GM12878 (cell line): Measurements from ENCODE around the gene MAGI2. TPM values are rescaled to one million over a fixed set of nuclear protein-coding genes. Genes with fewer than 3 reads are reported as not detected.

Source experiments
- ATAC-seq: fragments of 200-7000 bp; cut with Tn5 transposase; 3 replicates; pipeline ENCODE4 v1.9.1; 2020; ENCODE audit warnings: mild to moderate bottlenecking, moderate library complexity
- BruUV-seq: library from RNA; stranded (reverse); fragments of 400-500 nt; replicated peaks from 2 replicates; lab custom pipeline; 2021; lab: Mats Ljungman, UMichigan
- CTCF ChIA-PET: fragments of 300-600 bp; sonication (Branson Sonifier 250); formaldehyde crosslinking; extraction: SDS; loops from one replicate; lab custom pipeline; 2021; ENCODE audit warnings: inconsistent platforms; lab: Yijun Ruan, JAX
- POLR2A ChIA-PET: fragments of 350-600 bp; formaldehyde crosslinking; extraction: SDS; loops from one replicate; lab custom pipeline; 2021; ENCODE audit warnings: inconsistent platforms; lab: Charles Lee
- RAD21 ChIA-PET: fragments of 300-600 bp; sonication (Branson Sonifier 250); formaldehyde crosslinking; loops from one replicate; lab custom pipeline; 2023; ENCODE audit warnings: antibody characterized with exemption; ENCODE audit not compliant: unreplicated experiment; lab: Charles Lee
- SMC1A ChIA-PET: fragments of 300-600 bp; sonication (Branson Sonifier 250); formaldehyde crosslinking; loops from one replicate; lab custom pipeline; 2023; ENCODE audit not compliant: unreplicated experiment, uncharacterized antibody; lab: Charles Lee
- DNase-seq: peaks from one replicate; pipeline ENCODE4 v3.0.0-alpha.2; 2011; ENCODE audit warnings: low read depth, low spot score
- FAIRE-seq: peaks from 3 replicates; lab custom pipeline; 2011; peaks lifted over from hg19 to GRCh38; lab: Jason Lieb, UNC
- H2AFZ ChIP-seq: 2 replicates; pipeline ENCODE4 v1.6.0; 2011; ENCODE audit warnings: low read depth, low read length, control low read depth; ENCODE audit not compliant: control insufficient read depth
- H3K27ac ChIP-seq: 2 replicates; pipeline ENCODE4 v1.5.1; 2011; ENCODE audit warnings: control low read depth; ENCODE audit not compliant: control insufficient read depth, insufficient read depth
- H3K27me3 ChIP-seq, 2 experiments: replicated peaks in 1 of 2; 2 replicates each; pipeline versions ENCODE4 v1.6.0 to v1.6.1; 2011; ENCODE audit warnings: low read length in 1 of 2; ENCODE audit not compliant: control insufficient read depth in 2 of 2, insufficient read depth in 2 of 2
- H3K36me3 ChIP-seq, 2 experiments: 2 replicates each; pipeline ENCODE4 v1.5.1; 2011; ENCODE audit warnings: low read length in 1 of 2; ENCODE audit not compliant: control insufficient read depth in 2 of 2, insufficient read depth in 2 of 2
- H3K4me1 ChIP-seq: 2 replicates; pipeline ENCODE4 v1.6.1; 2011; ENCODE audit warnings: mild to moderate bottlenecking, low read length, moderate library complexity, mixed read lengths; ENCODE audit not compliant: control insufficient read depth, insufficient read depth
- H3K4me2 ChIP-seq: 2 replicates; pipeline ENCODE4 v1.6.0; 2011; ENCODE audit warnings: control low read depth; ENCODE audit not compliant: control insufficient read depth, insufficient read depth
- H3K4me3 ChIP-seq: fragments of 200-600 bp; sonication (generic); 2 replicates; pipeline ENCODE4 v1.5.1; 2016
- H3K79me2 ChIP-seq: 2 replicates; pipeline ENCODE4 v1.6.0; 2011; ENCODE audit warnings: low read length; ENCODE audit not compliant: control insufficient read depth, insufficient read depth
- H3K9ac ChIP-seq: 2 replicates; pipeline ENCODE4 v1.8.0; 2011; ENCODE audit warnings: low read length, control low read depth, mixed read lengths; ENCODE audit not compliant: control insufficient read depth, insufficient read depth
- H3K9me3 ChIP-seq: replicated peaks from 3 replicates; pipeline ENCODE4 v1.5.1; 2011; ENCODE audit warnings: mild to moderate bottlenecking, low read length; ENCODE audit not compliant: control insufficient read depth, insufficient read depth
- H4K20me1 ChIP-seq: 2 replicates; pipeline ENCODE4 v1.6.0; 2011; ENCODE audit not compliant: control insufficient read depth, insufficient read depth
- CHD4 ChIP-seq: fragments of 200-600 bp; sonication (generic); IDR thresholded peaks from 2 replicates; pipeline ENCODE4 v1.6.1; 2016; ENCODE audit warnings: mild to moderate bottlenecking
- NBN ChIP-seq: fragments of 450-650 bp; IDR thresholded peaks from 2 replicates; pipeline ENCODE4 v1.6.1; 2016
- PAX5 ChIP-seq: IDR thresholded peaks from 2 replicates; pipeline ENCODE4 v1.6.1; 2011; ENCODE audit warnings: low read depth, low read length, borderline replicate concordance
- PAX8 ChIP-seq: fragments of 450-650 bp; IDR thresholded peaks from 2 replicates; pipeline ENCODE4 v1.6.1; 2017; ENCODE audit warnings: mild to moderate bottlenecking, moderate library complexity
- RELA ChIP-seq: fragments of 450-650 bp; IDR thresholded peaks from 2 replicates; pipeline ENCODE4 v1.8.0; 2014; ENCODE audit warnings: borderline replicate concordance; ENCODE audit not compliant: partially characterized antibody
- STAT1 ChIP-seq: fragments of 450-650 bp; conservative IDR thresholded peaks from 2 replicates; pipeline ENCODE4 v1.6.1; 2014; ENCODE audit warnings: antibody characterized with exemption, mild to moderate bottlenecking
- ZNF24 ChIP-seq: fragments of 450-650 bp; IDR thresholded peaks from 2 replicates; pipeline ENCODE4 v1.6.1; 2017; ENCODE audit warnings: antibody characterized with exemption, mild to moderate bottlenecking
- WGBS: methylation state at CpG from one replicate; pipeline ENCODE4 v1.1.6; 2016; ENCODE audit warnings: low lambda C conversion rate; ENCODE audit not compliant: insufficient replicate concordance, insufficient coverage; ENCODE audit errors: missing lambda C conversion rate; 5-methylcytosine and 5-hydroxymethylcytosine counted together
- in situ Hi-C: fragments of 300-500 bp; cut with MboI; formaldehyde crosslinking; loops from 9 replicates; pipeline ENCODE4 v1.14.3; 2018; ENCODE audit warnings: mixed read lengths
- intact Hi-C: fragments of 100-400 bp; cut with micrococcal nuclease; formaldehyde crosslinking; loops from one replicate; pipeline ENCODE4 v1.14.2; 2022; ENCODE audit not compliant: unreplicated experiment
- polyA plus RNA-seq, 11 experiments: library from polyadenylated mRNA; depleted of rRNA in 4 of 11; unstranded in 6 of 11; stranded (reverse) in 5 of 11; fragments of >200 nt; fragmentation: Nextera tagmentation in 4 of 11; fragmentation: Illumina TruSeq in 1 of 11; extraction: Ambion mirVana in 4 of 11; extraction: Trizol in 1 of 11; gene quantifications; 1 replicate in 1 of 11; 2 replicates in 10 of 11; pipeline versions ENCODE4 v1.2.1 to v1.2.3, GENCODE V29; 2011 to 2016; ENCODE audit warnings: inconsistent platforms in 2 of 11, missing spikeins in 2 of 11, low read depth in 1 of 11
- total RNA-seq, 4 experiments: library from RNA; depleted of rRNA in 3 of 4; stranded (reverse); fragments of >200 nt in 3 of 4; fragmentation: Illumina TruSeq in 1 of 4; extraction: Trizol in 1 of 4; gene quantifications; 2 replicates each; pipeline versions ENCODE4 v1.2.1 to v1.2.3, GENCODE V29; 2013 to 2021
- TF ChIP-seq, protein P1 (sequence below): fragments of 450-650 bp; IDR thresholded peaks from 2 replicates; pipeline ENCODE4 v1.6.1; 2017; ENCODE audit warnings: mild to moderate bottlenecking
- TF ChIP-seq, protein P2 (sequence below): IDR thresholded peaks from 2 replicates; pipeline ENCODE4 v1.6.1; 2011; ENCODE audit warnings: low read depth, low read length, improper control_type of control experiment, borderline replicate concordance

The MAGI2 gene
- total and polyA plus RNA-seq, 10 of the 15 experiments (the other 5 are each of a cell fraction or from before 2014, with no cell fraction given), result 0.01 to 0.31 (median 0.05) TPM; not detected in 2

DNA sequence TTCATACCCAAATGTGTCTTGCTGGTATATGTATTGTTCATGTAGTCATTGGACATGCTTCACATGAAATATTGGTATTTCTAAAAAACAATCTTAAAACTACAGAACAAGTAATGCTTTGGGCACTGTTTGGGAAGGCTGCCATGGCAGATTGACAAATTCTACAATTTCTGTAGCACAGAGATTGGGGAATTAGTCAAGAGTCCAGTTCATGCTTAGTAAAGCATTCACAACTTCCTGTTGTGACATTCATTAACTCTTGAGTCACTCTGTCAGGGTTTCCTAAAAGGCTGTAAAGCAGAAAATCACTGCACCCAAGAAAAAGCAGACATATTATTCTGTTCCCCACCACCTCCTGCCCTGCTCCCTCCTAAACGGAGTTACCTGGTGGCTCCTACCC is 1256.0 kb downstream of the MAGI2 start:
- ChIA-PET POLR2A (no interaction called here), CTCF (no interaction called here), SMC1A (no interaction called here), RAD21 (no interaction called here)
- TF ChIP-seq, protein P1, sequence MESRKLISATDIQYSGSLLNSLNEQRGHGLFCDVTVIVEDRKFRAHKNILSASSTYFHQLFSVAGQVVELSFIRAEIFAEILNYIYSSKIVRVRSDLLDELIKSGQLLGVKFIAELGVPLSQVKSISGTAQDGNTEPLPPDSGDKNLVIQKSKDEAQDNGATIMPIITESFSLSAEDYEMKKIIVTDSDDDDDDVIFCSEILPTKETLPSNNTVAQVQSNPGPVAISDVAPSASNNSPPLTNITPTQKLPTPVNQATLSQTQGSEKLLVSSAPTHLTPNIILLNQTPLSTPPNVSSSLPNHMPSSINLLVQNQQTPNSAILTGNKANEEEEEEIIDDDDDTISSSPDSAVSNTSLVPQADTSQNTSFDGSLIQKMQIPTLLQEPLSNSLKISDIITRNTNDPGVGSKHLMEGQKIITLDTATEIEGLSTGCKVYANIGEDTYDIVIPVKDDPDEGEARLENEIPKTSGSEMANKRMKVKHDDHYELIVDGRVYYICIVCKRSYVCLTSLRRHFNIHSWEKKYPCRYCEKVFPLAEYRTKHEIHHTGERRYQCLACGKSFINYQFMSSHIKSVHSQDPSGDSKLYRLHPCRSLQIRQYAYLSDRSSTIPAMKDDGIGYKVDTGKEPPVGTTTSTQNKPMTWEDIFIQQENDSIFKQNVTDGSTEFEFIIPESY, result no peak
- TF ChIP-seq PAX8 (no peak), STAT1 (no peak), ZNF24 (no peak), NBN (no peak), PAX5 (no peak), CHD4 (no peak), RELA (no peak)
- TF ChIP-seq, protein P2, sequence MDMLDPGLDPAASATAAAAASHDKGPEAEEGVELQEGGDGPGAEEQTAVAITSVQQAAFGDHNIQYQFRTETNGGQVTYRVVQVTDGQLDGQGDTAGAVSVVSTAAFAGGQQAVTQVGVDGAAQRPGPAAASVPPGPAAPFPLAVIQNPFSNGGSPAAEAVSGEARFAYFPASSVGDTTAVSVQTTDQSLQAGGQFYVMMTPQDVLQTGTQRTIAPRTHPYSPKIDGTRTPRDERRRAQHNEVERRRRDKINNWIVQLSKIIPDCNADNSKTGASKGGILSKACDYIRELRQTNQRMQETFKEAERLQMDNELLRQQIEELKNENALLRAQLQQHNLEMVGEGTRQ, result no peak
- no peaks in the 10 kb centered on the region for H3K36me3 ChIP-seq
- no peaks in the 10 kb centered on the region for H3K4me1 ChIP-seq
- no peaks in the 10 kb centered on the region for H4K20me1 ChIP-seq
- H2AFZ ChIP-seq, result no peak overlapping the region
- DNase-seq (no peak), ATAC-seq (no peak), FAIRE-seq (no peak)
- no peak overlapping the region for H3K9ac ChIP-seq
- H3K27me3 ChIP-seq, result no peaks in the 10 kb centered on the region
- no peak overlapping the region for H3K27ac ChIP-seq
- H3K4me2 ChIP-seq, result no peak overlapping the region
- H3K4me3 ChIP-seq, result no peak overlapping the region
- no peaks in the 10 kb centered on the region for H3K79me2 ChIP-seq
- in situ Hi-C loops (no loop called here), intact Hi-C loops (no loop called here)
- WGBS, result 0% methylated on average over 1 of the region's 1 CpG
- no peaks in the 10 kb centered on the region for H3K9me3 ChIP-seq
- no TSS peak for BruUV-seq
